Measurements from ENCODE around the gene LY6G6D. TPM values are rescaled to one million over a fixed set of nuclear protein-coding genes. Genes with fewer than 3 reads are reported as not detected.

Gene LY6G6D
- total and polyA plus RNA-seq, 4 donors = not detected

GRCh38 chr6:31765559-31765909, 50.4 kb downstream of the LY6G6D start:
- Histone ChIP-seq H3K36me3 (ENCODE audit: control insufficient read depth in 4 of 4, insufficient read depth in 3 of 4, low read depth in 1 of 4, low read length in 3 of 4) (no peaks in the 10 kb centered on the region), H3K9me3 (ENCODE audit: control insufficient read depth in 4 of 4, low read length in 3 of 4) (no peaks in the 10 kb centered on the region), H3K27me3 (ENCODE audit: control insufficient read depth in 4 of 4, insufficient read depth in 4 of 4, low read length in 3 of 4) (no peaks in the 10 kb centered on the region), H3K9ac (ENCODE audit: low read depth in 1 of 2, low read length in 2 of 2) (no peak overlapping the region), H3K4me1 (ENCODE audit: control insufficient read depth in 4 of 4, insufficient read depth in 4 of 4, low read length in 3 of 4) (no peaks in the 10 kb centered on the region), H3K27ac (ENCODE audit: low read depth in 1 of 2, low read length in 2 of 2) (no peak overlapping the region), H3K4me3 (ENCODE audit: low read depth in 1 of 3, low read length in 3 of 3) (no peak overlapping the region)
- DNase-seq (ENCODE audit: low spot score) = no peak
- 94% methylated on average over 9 of the region's 9 CpGs for WGBS
- no peak for TF ChIP-seq HNF4G (IDR thresholded peaks at IDR 0.05)
- TF ChIP-seq HNF4A (conservative IDR thresholded peaks at IDR 0.05) = no peak
- no peak for TF ChIP-seq TAF1 (conservative IDR thresholded peaks at IDR 0.05)
- TF ChIP-seq NR2F2 (IDR thresholded peaks at IDR 0.05) = no peak
- no peak for TF ChIP-seq FOXA2 (IDR thresholded peaks at IDR 0.05)
- TF ChIP-seq SP1 (IDR thresholded peaks at IDR 0.05) = no peak
- TF ChIP-seq, protein P1, sequence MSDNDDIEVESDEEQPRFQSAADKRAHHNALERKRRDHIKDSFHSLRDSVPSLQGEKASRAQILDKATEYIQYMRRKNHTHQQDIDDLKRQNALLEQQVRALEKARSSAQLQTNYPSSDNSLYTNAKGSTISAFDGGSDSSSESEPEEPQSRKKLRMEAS (IDR thresholded peaks at IDR 0.05) = no peak
- TF ChIP-seq, protein P2, sequence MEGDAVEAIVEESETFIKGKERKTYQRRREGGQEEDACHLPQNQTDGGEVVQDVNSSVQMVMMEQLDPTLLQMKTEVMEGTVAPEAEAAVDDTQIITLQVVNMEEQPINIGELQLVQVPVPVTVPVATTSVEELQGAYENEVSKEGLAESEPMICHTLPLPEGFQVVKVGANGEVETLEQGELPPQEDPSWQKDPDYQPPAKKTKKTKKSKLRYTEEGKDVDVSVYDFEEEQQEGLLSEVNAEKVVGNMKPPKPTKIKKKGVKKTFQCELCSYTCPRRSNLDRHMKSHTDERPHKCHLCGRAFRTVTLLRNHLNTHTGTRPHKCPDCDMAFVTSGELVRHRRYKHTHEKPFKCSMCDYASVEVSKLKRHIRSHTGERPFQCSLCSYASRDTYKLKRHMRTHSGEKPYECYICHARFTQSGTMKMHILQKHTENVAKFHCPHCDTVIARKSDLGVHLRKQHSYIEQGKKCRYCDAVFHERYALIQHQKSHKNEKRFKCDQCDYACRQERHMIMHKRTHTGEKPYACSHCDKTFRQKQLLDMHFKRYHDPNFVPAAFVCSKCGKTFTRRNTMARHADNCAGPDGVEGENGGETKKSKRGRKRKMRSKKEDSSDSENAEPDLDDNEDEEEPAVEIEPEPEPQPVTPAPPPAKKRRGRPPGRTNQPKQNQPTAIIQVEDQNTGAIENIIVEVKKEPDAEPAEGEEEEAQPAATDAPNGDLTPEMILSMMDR (IDR thresholded peaks at IDR 0.05; ENCODE audit: low read depth, low read length, missing input control) = no peak
- no peak for TF ChIP-seq EGR1 (IDR thresholded peaks at IDR 0.05; ENCODE audit: low read depth in 2 of 2)
- TF ChIP-seq GABPA (IDR thresholded peaks at IDR 0.05 in 1 of 2, conservative IDR thresholded peaks at IDR 0.05 in 1 of 2) = no peak
- TF ChIP-seq, protein P3, sequence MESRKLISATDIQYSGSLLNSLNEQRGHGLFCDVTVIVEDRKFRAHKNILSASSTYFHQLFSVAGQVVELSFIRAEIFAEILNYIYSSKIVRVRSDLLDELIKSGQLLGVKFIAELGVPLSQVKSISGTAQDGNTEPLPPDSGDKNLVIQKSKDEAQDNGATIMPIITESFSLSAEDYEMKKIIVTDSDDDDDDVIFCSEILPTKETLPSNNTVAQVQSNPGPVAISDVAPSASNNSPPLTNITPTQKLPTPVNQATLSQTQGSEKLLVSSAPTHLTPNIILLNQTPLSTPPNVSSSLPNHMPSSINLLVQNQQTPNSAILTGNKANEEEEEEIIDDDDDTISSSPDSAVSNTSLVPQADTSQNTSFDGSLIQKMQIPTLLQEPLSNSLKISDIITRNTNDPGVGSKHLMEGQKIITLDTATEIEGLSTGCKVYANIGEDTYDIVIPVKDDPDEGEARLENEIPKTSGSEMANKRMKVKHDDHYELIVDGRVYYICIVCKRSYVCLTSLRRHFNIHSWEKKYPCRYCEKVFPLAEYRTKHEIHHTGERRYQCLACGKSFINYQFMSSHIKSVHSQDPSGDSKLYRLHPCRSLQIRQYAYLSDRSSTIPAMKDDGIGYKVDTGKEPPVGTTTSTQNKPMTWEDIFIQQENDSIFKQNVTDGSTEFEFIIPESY (IDR thresholded peaks at IDR 0.05) = no peak
- no peak for TF ChIP-seq YY1 (IDR thresholded peaks at IDR 0.05)
- no peak for TF ChIP-seq RXRA (IDR thresholded peaks at IDR 0.05)
- TF ChIP-seq, protein P4, sequence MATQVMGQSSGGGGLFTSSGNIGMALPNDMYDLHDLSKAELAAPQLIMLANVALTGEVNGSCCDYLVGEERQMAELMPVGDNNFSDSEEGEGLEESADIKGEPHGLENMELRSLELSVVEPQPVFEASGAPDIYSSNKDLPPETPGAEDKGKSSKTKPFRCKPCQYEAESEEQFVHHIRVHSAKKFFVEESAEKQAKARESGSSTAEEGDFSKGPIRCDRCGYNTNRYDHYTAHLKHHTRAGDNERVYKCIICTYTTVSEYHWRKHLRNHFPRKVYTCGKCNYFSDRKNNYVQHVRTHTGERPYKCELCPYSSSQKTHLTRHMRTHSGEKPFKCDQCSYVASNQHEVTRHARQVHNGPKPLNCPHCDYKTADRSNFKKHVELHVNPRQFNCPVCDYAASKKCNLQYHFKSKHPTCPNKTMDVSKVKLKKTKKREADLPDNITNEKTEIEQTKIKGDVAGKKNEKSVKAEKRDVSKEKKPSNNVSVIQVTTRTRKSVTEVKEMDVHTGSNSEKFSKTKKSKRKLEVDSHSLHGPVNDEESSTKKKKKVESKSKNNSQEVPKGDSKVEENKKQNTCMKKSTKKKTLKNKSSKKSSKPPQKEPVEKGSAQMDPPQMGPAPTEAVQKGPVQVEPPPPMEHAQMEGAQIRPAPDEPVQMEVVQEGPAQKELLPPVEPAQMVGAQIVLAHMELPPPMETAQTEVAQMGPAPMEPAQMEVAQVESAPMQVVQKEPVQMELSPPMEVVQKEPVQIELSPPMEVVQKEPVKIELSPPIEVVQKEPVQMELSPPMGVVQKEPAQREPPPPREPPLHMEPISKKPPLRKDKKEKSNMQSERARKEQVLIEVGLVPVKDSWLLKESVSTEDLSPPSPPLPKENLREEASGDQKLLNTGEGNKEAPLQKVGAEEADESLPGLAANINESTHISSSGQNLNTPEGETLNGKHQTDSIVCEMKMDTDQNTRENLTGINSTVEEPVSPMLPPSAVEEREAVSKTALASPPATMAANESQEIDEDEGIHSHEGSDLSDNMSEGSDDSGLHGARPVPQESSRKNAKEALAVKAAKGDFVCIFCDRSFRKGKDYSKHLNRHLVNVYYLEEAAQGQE (IDR thresholded peaks at IDR 0.05) = no peak
- TF ChIP-seq, protein P5, sequence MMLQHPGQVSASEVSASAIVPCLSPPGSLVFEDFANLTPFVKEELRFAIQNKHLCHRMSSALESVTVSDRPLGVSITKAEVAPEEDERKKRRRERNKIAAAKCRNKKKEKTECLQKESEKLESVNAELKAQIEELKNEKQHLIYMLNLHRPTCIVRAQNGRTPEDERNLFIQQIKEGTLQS (IDR thresholded peaks at IDR 0.05) = no peak
- no peak for TF ChIP-seq FOXA1 (IDR thresholded peaks at IDR 0.05)
- no peak for TF ChIP-seq RAD21 (IDR thresholded peaks at IDR 0.05)
